Duodenal mucosa (tissue), 2 donors: ENCODE measurements around the gene FAM222B.
"Not testable (repeated sequence)": the region's sequence is repeated elsewhere in the genome, so short reads cannot be mapped to it uniquely, and the experiment has no call there.

Source experiments
- H3K27ac ChIP-seq: one replicate; pipeline ENCODE4 v1.7.0; 2013; ENCODE audit warnings: low read depth, low read length
- H3K27me3 ChIP-seq, 2 donors: one replicate each; pipeline ENCODE4 v1.7.0; 2013; ENCODE audit warnings: low read length in 2 of 2, control low read depth in 1 of 2; ENCODE audit not compliant: insufficient read depth in 2 of 2, control insufficient read depth in 1 of 2
- H3K36me3 ChIP-seq, 2 donors: one replicate each; pipeline ENCODE4 v1.7.0; 2013; ENCODE audit warnings: low read length in 2 of 2, control low read depth in 1 of 2; ENCODE audit not compliant: insufficient read depth in 2 of 2, control insufficient read depth in 1 of 2
- H3K4me1 ChIP-seq, 2 donors: one replicate each; pipeline ENCODE4 v1.7.0; 2013; ENCODE audit warnings: low read length in 2 of 2, control low read depth in 1 of 2; ENCODE audit not compliant: insufficient read depth in 2 of 2, control insufficient read depth in 1 of 2
- H3K4me3 ChIP-seq, 2 donors: one replicate each; pipeline ENCODE4 v1.7.0; 2013; ENCODE audit warnings: low read length in 2 of 2, low read depth in 1 of 2
- H3K9ac ChIP-seq, 2 donors: one replicate each; pipeline ENCODE4 v1.7.0; 2013; ENCODE audit warnings: low read length in 2 of 2, low read depth in 1 of 2
- H3K9me3 ChIP-seq, 2 donors: one replicate each; pipeline ENCODE4 v1.7.0; 2013; ENCODE audit warnings: low read length in 2 of 2, control low read depth in 1 of 2; ENCODE audit not compliant: control insufficient read depth in 1 of 2

FAM222B gene

DNA sequence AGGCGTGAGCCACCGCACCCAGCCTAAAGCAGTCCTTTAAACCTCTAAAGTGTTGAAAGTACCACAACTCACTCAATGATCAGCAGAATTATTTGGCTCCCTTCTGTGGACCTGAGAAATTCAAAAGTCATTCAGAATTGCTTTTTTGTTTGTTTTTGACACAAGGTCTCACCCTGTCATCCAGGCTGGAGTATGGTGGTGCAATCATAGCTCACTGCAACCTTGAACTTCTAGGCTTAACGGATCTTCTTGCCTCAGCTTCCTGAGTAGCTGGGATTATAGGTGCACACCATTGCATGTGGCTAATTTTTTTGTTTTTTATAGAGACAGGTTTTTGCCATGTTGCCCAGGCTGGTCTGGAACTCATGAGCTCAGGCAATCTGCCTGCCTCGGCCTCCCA is 54.5 kb downstream of the FAM222B start:
- H3K4me1 ChIP-seq = no peaks in the 10 kb centered on the region

GRCh38 chr17:28783161-28783560 is 59.4 kb downstream of the FAM222B start:
- Histone ChIP-seq H3K4me1 (no peaks in the 10 kb centered on the region), H3K9ac (no peak overlapping the region), H3K27ac (no peak overlapping the region), H3K36me3 (peaks cover 0 to 12% of the 10 kb centered on the region in 2 donors), H3K27me3 (no peaks in the 10 kb centered on the region), H3K4me3 (no peak overlapping the region), H3K9me3 (no peaks in the 10 kb centered on the region)

More for the DNA sequence above, 54.5 kb downstream of the FAM222B start:
- Histone ChIP-seq H3K36me3 (no peaks in the 10 kb centered on the region), H3K4me3 (no peak overlapping the region), H3K27me3 (no peaks in the 10 kb centered on the region), H3K27ac (no peak overlapping the region), H3K9me3 (no peaks in the 10 kb centered on the region), H3K9ac (no peak overlapping the region)

GRCh38 chr17:28779601-28780000 is 63.0 kb downstream of the FAM222B start:
- not testable (repeated sequence) for H3K27me3 ChIP-seq, H3K4me1 ChIP-seq, H3K27ac ChIP-seq, H3K9ac ChIP-seq, H3K4me3 ChIP-seq, H3K9me3 ChIP-seq
- peaks cover 0 to 12% of the 10 kb centered on the region in 2 donors for H3K36me3 ChIP-seq

DNA sequence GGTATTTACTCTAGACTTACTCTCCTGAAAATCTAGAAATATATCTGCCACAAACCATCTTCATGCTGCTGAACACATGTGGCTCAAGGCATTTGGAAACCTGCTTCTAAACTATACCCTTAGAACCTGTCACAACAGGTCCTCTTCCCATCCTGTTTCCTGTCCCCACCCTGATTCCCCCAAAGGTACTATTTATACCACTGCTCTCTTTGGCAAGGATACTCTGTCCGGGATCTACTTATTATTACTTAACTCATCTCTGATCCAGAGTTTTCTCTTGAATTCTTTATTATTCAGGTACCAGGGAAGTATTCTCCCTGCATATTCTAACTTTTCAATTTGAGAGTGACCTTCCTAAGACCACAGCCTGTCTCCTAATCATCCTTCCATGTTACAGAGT is 65.4 kb downstream of the FAM222B start:
- Histone ChIP-seq H3K4me1 (no peaks in the 10 kb centered on the region), H3K4me3 (no peak overlapping the region), H3K9ac (no peak overlapping the region), H3K27me3 (no peaks in the 10 kb centered on the region), H3K36me3 (peaks cover 4 to 17% of the 10 kb centered on the region in 2 donors), H3K27ac (no peak overlapping the region), H3K9me3 (no peaks in the 10 kb centered on the region)

DNA sequence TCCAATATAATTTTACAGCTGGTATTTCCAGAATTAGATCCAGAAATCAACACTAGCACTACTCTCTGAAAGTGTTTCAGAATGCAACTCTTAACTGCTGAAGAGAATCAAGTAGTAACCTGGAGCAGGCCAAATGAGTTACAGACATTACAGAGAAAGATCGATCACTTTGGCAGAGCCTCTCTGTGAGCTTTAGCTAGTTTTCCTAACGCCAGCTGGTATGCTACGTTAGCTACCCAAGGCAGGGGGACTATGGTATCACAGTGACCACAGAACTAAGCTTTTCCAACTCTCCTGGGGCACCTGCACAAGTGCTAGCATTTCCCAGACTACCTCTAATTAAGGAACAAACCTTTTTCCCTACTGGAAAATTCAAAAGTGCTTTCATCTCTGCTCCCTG is 68.4 kb downstream of the FAM222B start:
- H3K27ac ChIP-seq = no peak overlapping the region
- no peaks in the 10 kb centered on the region for H3K4me1 ChIP-seq
- no peaks in the 10 kb centered on the region for H3K9me3 ChIP-seq
- H3K36me3 ChIP-seq = peaks cover 4 to 8% of the 10 kb centered on the region in 2 donors
- no peaks in the 10 kb centered on the region for H3K27me3 ChIP-seq
- H3K9ac ChIP-seq = no peak overlapping the region
- H3K4me3 ChIP-seq = no peak overlapping the region

GRCh38 chr17:28773736-28774135 is 68.9 kb downstream of the FAM222B start:
- Histone ChIP-seq H3K4me1 (no peaks in the 10 kb centered on the region), H3K27ac (no peak overlapping the region), H3K27me3 (no peaks in the 10 kb centered on the region), H3K9me3 (no peaks in the 10 kb centered on the region), H3K9ac (no peak overlapping the region), H3K4me3 (no peak overlapping the region), H3K36me3 (peaks cover 4 to 5% of the 10 kb centered on the region in 2 donors)

- H3K4me3 ChIP-seq = no peak overlapping the region
- H3K36me3 ChIP-seq = peaks cover 16 to 47% of the 10 kb centered on the region in 2 donors
- no peaks in the 10 kb centered on the region for H3K9me3 ChIP-seq
- peaks cover 8 to 11% of the 10 kb centered on the region in 2 donors for H3K4me1 ChIP-seq
- H3K9ac ChIP-seq = no peak overlapping the region
- no peaks in the 10 kb centered on the region for H3K27me3 ChIP-seq
- no peak overlapping the region for H3K27ac ChIP-seq
Measured at GRCh38 chr17:28765038-28765437, 77.6 kb downstream of the FAM222B start.

- Histone ChIP-seq H3K36me3 (peaks cover 23 to 59% of the 10 kb centered on the region in 2 donors), H3K27ac (no peak overlapping the region), H3K9me3 (no peaks in the 10 kb centered on the region), H3K4me1 (peaks cover 8 to 11% of the 10 kb centered on the region in 2 donors), H3K9ac (no peak overlapping the region), H3K27me3 (no peaks in the 10 kb centered on the region), H3K4me3 (no peak overlapping the region)
Measured at GRCh38 chr17:28763804-28764266, 78.8 kb downstream of the FAM222B start.

DNA sequence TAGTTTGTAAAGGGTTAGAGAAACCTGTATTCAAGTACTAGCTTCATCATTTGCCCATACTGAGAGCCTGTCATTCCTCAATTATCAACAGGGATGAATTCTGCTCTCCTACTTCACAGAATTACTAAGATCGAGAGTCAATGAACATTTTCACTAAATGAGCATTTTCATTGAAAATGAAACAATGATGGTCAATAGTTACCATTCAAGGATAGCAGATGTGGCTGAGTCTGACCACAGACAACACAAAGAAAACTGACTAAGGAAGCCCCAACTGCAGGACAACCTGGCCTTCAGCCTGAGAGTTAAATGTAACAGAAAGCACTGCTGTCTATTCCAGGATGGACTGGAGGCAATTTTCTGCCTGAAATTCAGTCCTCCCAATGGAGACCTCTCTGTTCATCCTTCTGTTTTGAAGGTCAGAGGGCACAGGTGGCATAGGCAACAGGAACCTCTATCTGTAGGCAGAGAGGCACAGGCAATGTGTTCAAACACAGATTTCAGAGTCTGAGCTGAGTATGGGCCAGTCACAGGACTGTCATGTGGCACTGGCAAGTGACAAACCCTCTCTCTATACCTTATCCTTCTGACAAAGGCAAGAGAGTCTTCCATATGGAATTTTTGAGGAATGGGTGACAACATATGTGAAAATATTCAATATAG is 79.3 kb downstream of the FAM222B start:
- no peak overlapping the region for H3K9ac ChIP-seq

GRCh38 chr17:28760601-28761562 is 81.7 kb downstream of the FAM222B start:
- Histone ChIP-seq H3K9me3 (no peaks in the 10 kb centered on the region), H3K36me3 (peaks cover 31 to 70% of the 10 kb centered on the region in 2 donors), H3K4me3 (no peak overlapping the region), H3K4me1 (peaks cover 8 to 11% of the 10 kb centered on the region in 2 donors), H3K27ac (no peak overlapping the region), H3K9ac (no peak overlapping the region), H3K27me3 (no peaks in the 10 kb centered on the region)

More for the DNA sequence above, 79.3 kb downstream of the FAM222B start:
- peaks cover 28 to 65% of the 10 kb centered on the region in 2 donors for H3K36me3 ChIP-seq
- no peaks in the 10 kb centered on the region for H3K9me3 ChIP-seq
- H3K27me3 ChIP-seq = no peaks in the 10 kb centered on the region
- H3K4me1 ChIP-seq = peaks cover 8 to 11% of the 10 kb centered on the region in 2 donors
- no peak overlapping the region for H3K4me3 ChIP-seq
- H3K27ac ChIP-seq = no peak overlapping the region
